ENCODE results near the gene PRKCZ.

DNA sequence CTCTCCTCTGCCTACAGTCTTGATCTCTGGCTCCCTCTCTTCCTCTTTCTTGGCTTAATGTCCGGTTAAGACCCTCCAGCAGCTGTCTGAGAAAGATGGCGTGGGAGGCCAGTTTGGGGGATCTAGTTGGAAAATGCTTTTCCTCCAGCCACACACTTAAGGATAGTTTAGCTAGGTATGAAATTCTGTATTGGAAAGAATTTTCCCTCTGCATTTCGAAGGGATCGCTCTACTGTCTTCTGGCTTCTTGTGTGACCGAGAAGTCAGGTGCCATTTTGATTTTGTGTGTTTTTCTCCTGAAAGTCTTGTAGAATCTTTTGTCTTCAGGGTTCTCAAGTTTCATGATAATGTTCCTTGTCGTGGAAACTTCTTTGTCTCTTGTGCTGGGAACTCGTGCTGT is 28.0 kb downstream of the PRKCZ start:
- TF ChIP-seq, protein P1, sequence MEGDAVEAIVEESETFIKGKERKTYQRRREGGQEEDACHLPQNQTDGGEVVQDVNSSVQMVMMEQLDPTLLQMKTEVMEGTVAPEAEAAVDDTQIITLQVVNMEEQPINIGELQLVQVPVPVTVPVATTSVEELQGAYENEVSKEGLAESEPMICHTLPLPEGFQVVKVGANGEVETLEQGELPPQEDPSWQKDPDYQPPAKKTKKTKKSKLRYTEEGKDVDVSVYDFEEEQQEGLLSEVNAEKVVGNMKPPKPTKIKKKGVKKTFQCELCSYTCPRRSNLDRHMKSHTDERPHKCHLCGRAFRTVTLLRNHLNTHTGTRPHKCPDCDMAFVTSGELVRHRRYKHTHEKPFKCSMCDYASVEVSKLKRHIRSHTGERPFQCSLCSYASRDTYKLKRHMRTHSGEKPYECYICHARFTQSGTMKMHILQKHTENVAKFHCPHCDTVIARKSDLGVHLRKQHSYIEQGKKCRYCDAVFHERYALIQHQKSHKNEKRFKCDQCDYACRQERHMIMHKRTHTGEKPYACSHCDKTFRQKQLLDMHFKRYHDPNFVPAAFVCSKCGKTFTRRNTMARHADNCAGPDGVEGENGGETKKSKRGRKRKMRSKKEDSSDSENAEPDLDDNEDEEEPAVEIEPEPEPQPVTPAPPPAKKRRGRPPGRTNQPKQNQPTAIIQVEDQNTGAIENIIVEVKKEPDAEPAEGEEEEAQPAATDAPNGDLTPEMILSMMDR (IDR thresholded peaks at IDR 0.05; ENCODE audit: insufficient read depth, low read length), result no peak
- TF ChIP-seq GABPA (IDR thresholded peaks at IDR 0.05; ENCODE audit: low read depth), result no peak
- TF ChIP-seq POLR2AphosphoS5 (IDR thresholded peaks at IDR 0.05; ENCODE audit: low read depth), result no peak

Data from HL-60 (cell line).